ENCODE measurements around the gene TRMT61B.

The TRMT61B gene

DNA sequence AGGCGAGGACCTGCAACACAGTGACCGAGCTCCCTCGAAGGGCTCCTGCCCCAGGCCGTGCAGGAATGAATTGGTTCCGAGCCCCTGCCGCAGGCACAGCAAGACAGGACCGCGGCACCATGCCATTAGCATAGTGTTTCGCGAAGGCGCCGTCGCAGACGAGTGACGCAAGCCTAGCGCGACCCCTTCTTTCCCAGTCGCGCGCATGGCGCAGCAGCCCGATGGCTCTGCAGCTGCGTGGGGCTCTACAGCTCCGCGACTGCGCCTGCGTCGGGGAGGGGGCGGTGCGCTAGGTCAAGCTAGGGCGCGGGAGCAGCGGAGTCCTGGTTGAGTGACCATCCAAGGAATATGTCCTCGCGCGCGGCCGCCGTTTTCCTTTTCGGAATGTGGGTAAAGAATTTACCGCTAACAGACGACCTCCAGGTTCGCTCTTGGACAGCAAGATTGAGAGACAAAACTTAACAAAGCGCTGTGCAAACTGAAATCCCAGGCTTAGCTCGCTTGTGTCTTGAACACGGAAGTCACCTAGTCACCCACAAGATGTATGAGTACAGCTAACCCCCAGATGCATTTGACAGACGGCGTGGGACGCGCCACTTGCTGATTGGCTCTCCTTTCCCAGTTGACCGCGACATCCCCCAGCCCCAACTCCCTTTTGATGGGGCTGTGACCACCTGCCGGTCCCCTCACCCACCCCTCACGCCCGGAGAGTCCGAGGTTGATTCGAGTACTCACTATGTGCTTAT lies at the start of gene TRMT61B:
TRMT61B (minus strand) TSS at position 164 of the 746 bp plus-strand sequence; CDS start at position 132, 32 bp downstream.
- DNase-seq, result peak; percentile 96

DNA sequence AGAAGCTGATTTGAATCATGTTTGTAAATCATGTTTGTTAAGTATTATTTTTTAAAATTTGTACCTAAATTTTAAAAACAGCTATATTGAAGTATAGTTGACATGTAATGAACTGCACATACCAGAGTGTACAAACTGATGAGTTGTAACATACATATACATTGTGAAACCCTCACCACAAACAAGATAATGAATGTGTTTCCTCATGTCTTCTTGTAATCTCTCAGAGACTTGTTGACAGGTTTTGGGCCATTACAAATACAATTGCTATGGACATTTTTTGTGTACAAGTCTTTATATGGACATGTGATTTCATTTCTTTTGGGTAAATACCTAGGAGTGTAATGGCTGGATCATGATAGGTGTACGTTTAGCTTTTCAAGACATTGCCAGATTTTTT lies 45.8 kb upstream of the TRMT61B start:
- no peak for DNase-seq

DNA sequence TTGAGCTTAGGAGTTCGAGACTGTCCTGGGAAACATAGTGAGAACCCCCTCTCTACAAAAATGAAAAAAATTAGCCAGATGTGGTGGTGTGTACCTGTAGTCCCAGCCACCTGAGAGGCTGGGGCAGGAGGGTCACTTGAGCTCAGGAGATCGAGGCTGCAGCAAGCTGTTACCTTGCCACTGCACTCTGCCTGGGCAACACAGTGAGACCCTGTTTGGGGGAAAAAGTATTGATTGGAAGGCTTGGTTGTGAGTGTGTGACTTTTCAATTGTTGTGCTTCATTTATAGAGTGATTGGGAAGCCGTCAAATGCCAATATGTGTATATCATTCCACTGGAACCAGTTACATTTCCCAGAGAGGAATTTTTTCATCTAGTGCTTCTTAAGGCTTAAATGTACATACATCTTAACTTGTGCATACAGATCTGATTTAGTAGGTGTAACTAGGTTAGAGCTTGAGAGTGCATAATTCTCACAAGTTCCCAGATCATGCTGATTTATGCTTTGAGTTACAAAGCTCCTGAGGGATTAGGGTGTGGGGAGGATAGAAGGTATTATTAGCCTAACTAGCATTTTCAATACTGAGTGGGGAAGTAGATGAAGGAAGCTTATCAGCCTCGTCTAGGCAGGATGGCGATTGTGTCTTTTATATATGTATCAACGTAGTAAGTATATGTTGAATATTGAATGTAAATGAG lies 39.7 kb upstream of the TRMT61B start:
- no peak for DNase-seq

DNA sequence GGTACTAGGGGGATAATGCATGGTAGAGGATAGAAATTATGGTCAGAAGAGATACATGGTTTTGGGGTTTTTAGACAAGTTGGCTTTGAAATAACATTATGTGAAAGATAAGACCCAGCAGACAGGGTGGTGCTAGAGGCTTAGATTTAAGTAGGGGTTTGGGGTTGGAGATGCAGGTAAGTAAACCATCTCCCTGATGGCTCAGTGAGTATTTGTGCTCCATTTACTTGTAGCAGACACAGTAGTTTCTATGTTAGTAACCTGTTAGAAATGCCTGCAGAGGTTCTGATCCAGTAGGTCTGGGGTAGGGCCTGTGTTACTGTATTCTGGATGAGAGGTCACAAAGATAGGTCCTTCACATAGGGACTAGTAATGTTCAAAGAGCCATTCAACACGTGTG lies 38.1 kb upstream of the TRMT61B start:
- DNase-seq, result no peak

DNA sequence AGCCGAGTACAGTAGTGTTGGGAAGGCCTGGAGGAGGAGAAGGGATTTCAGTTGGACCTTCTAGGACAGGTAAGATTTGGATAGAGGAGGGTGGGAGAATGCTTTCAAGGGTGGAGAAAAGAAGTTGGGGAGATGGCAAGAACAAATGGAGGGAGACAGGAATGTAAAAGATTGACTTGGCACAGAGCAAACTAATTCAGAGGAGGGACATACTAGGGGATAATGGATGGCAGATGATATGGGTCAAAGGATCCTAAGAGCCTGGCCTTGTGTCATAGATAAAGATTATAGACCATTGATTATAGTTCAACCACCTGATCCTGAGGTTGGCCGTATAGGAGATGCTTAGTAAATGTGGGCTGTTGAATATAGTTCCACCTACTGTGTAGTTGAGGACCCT lies 36.7 kb upstream of the TRMT61B start:
- DNase-seq, result no peak

DNA sequence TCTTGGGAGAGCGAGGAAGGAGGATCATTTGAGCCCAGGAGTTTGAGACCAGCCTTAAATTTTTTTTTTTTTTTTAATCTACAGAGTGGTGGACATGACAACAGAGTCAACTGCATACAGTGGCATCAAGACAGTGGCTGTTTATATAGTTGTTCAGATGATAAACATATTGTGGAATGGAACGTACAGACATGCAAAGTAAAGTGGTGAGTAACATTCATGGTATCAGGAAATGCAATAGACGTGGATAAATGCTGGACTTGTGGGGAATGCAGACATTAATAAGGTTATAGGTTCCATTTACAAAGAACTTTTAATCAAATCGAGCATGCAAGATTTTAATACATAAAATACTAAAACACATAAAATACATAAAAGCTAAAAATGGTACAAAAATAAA lies 36.3 kb upstream of the TRMT61B start:
- no peak for DNase-seq

DNA sequence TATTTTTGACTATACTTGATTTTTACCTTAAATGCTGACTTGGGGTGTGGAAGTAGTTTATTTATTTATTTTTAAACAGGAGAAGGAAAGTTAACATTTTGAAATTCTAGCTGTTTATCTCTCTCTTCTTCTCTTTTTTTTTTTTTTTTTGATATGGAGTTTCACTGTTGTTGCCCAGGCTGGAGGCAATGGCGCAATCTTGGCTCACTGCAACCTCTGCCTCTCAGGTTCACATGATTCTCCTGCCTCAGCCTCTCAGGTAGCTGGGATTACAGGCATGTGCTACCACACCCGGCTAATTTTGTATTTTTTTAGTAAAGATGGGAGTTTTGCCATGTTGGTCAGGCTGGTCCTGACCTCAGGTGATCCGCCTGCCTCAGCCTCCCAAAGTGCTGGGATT lies 35.4 kb upstream of the TRMT61B start:
- no peak for DNase-seq

DNA sequence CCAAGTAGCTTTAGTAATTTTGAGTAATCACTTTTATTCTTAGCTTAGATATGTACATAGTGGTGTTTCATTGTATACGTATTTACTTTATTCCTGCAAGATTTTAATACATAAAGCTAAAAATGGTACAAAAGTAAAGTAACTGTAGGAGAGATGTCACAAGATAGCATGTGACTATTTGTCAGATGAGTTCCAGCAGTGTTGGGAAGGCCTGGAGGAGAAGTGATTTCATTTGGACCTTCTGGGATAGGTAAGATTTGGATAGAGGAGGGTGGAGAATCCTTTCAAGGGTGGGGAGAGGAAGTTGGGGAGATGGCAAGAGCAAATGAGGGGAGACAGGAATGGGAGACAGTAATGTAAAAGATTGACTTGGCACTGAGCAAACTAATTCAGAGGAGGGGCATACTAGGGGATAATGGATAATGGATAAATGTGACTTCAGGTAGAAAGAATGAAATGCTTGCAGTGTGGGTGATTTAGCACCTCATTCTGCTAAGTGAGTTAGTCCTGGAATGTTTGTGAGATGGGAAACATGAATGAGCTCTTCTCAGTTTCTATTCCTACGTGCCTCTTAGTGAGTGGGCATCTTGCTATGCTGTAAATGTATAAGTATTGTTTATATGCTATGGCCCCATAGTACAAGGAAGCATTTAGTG lies 34.8 kb upstream of the TRMT61B start:
- no peak for DNase-seq

DNA sequence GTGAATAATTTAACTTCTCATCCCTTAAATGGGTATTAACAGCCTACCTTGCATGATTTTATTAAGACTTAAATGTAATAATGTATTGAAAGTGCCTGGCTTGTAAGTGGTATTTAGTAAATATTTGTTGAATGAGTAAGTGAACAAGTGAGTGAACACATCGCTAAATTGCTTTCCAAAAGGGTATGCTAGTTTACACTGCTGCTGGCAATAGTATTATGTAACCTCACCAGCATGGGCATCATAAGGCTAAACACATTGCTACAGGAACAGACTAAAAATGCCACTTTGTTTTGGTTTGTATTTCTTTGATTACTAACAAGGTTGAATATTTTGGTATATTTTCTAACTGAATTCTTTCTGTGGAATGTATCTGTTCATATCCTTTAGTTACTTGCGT lies 34.2 kb upstream of the TRMT61B start:
- DNase-seq, result no peak

DNA sequence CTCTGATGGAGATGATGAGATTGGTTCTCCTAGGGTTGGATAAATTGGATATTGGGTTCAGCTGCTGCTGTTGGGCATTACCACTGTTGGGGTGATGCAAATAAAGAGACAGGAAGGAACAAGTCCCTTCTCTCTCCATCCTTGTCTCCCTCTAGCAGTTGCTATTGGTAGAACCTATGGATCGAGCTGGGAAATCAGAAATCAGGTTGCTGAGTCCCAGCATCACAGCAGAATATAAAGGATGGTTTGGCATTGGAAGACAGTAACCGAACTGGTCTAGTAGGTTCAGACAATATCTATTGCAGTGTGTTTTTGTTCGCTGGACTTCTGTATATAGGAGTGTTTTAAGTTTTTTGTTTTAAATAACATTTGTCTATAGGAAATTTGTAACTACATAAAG lies 32.5 kb upstream of the TRMT61B start:
- DNase-seq, result no peak

DNA sequence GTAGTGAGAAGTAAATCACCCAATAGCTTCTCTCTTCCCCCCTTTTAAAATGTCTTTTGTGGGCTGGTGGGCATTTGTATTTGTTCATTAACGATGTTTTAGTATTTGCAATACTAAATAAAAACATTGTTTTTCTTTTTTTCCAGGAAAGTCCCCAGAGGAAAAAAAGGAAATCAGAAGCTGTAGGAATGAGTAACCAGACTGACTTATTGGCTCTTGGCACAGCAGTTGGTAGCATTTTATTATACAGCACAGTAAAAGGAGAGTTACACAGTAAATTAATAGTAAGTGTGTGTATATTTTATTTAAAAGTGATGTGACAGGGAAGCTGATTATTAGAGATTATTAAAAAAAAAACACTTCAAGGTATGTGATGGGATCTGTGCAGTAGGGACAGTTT lies 31.7 kb upstream of the TRMT61B start:
- no peak for DNase-seq

DNA sequence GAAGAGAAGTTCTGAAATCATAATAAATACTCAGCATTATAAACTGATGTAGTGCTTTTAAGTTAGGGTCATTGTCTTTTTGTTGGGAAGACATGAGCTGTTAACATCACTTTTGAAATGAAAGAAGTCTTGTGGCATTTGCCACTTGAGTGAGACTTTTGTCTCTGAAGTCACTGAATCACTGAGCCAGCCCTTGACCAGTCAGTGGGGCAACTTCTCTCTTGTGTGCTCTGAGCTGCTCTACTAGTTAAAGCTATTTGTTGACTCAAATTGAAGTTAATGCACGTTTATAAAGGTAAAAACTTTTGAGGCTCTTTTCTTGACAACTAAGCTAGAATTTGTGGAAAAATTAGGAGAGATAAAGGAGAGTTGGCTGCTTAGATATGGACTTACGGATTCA lies 31.1 kb upstream of the TRMT61B start:
- DNase-seq, result no peak

DNA sequence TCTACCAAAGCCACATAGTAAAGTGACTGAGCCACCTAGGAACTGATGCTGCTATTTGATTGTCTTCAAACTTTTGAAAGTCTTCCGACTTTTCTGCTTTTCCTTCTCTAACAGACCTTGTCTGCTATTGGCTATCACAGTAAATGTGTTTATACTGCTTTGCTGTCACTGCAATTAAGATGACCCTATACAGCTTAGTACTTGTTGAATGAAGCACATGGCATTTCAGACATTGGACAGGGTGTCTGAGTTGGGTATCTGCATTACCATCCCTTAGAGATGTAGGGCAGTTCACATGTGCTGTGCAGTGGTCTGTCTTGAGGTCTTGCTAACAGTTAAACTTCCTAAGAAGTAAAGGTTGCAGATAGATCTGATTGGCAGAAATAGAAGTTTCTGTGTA lies 27.9 kb upstream of the TRMT61B start:
- no peak for DNase-seq

DNA sequence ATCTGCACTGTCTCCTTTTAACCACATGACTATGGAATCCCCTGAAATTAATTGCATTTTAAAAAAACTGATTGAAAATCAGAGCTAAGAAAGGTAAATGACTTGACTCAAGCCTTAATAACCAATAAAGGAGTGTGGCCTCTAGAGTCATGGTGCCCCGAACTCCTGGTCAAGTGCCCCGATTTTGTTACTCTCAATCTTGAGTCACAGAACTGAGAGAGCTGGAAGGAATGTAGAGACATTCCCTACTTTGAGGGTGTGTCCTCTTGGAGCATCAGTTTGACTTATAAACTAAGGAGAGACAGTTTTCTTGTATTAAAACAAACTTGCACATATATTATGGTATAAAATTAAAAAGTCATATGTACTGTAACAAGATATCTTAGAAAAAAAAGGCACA lies 26.8 kb upstream of the TRMT61B start:
- DNase-seq, result no peak

DNA sequence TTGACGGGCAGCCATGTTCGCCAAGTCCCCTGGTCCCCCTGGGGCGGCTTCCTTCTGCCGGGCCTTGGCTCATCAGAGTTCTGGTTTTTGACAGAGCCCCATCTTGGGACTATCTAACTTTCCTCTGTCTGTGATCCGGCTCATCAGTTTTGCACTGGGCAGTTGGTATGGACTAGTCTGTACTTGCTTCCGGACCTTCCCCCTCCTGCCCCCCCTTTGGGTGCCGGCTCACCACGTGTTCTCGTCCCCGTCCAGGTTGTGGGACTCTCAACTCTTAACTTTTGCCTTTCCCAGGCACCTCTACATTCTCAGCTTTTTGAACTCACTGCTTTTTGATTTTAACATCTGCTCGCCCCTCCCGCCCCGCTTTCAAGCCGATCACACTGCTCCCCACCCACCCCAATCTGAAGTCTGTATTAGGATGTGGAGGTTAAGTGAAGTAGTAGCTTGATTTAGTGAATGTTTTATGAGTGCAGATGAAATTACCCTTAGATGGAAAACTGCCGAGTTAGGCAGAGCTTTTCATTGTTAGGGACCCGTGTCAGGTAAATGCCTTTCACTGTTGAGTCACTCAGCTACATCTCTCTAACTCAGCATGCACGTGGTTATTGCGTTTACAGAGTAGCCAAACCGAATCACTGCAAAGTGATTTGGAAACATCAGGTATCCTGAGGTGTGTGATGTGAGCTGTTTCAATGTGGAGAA lies 25.2 kb upstream of the TRMT61B start:
- DNase-seq, result peak; percentile 38

DNA sequence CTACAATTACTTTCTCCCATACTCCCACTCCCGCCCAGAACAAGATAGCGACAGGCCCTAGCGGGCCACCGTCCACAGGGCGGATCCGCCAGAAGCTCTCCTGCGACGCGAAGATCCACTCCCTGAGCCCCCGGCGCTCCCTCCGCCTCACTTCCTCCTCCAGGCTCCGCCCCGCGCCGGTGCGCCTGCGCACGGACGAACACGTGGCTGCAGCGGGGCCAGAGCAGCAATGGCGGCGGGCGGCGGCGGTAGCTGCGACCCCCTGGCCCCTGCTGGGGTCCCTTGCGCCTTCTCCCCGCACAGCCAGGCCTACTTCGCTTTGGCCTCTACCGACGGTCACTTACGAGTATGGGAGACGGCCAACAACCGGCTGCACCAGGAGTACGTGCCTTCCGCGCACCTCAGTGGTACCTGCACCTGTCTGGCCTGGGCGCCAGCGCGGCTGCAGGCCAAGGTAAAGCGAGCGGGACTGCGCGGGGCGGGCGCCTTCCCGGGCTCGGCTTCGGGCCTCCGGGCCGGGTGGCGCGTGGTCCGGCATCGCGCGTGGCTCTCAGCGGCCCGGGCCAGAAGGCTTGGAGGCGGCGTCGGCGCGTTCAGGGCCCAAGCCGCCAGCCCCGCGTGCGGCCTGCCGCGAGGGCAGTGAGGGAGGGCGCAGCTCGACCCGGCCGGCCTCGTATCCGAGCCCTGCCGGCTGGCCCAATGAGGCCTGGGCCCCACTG lies 24.5 kb upstream of the TRMT61B start, which contains the start of gene WDR43:
WDR43 (plus strand) TSS at position 198 of the 719 bp plus-strand sequence; CDS start at position 230, 32 bp downstream.
- peak; percentile 98 for DNase-seq

DNA sequence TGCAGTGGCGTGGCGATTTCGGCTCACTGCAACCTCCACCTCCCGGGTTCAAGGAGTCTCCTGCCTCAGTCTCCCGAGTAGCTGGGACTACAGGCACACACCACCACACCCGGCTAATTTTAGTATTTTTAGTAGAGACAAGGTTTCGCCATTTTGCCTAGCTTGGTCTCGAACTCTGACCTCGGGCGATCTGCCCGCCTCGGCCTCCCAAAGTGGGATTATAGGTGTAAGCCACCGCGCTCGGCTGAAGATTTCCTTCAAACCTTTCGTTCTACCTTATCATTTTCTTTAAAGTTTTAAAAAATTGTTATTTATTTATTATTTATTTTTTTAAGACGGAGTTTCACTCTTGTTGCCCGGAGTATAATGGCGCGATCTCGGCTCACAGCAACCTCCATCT lies 23.4 kb upstream of the TRMT61B start:
- DNase-seq, result no peak

DNA sequence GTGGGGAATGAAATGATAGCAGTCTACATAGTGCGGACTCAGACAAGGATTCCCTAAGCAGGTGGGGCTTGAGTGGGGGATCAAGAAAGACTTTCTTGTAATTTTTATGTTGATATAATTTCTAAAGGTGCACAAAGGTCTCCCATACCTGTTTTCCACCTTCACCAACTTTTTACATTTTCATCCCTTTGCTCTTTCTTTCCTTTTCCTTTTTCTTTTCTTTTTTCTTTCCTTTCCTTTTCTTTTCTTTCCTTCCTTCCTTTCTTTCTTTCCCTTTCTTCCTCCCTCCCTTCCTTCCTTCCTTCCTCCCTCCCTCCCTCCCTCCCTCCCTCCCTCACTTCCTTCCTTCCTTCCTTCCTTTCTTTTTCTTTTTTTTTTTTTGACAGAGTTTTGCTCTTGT lies 10.1 kb upstream of the TRMT61B start:
- no peak for DNase-seq

DNA sequence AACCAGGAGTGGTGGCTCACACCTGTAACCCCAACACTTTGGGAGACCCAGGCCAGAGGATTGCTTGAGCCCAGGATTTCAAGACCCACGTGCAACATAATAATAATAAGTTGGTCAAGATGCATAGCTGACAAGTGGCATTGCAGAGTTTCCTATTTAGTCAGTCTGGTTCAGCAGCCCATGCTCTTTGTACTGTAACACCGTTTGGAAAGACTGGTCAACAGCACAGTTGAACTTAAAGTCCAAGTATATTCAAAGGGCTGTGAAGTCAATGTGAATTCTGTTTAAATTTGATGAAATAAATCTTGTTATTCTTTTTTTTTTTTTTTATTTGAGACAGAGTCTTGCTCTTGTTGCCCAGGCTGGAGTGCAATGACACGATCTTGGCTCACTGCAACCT lies 1.5 kb upstream of the TRMT61B start:
- DNase-seq, result no peak

DNA sequence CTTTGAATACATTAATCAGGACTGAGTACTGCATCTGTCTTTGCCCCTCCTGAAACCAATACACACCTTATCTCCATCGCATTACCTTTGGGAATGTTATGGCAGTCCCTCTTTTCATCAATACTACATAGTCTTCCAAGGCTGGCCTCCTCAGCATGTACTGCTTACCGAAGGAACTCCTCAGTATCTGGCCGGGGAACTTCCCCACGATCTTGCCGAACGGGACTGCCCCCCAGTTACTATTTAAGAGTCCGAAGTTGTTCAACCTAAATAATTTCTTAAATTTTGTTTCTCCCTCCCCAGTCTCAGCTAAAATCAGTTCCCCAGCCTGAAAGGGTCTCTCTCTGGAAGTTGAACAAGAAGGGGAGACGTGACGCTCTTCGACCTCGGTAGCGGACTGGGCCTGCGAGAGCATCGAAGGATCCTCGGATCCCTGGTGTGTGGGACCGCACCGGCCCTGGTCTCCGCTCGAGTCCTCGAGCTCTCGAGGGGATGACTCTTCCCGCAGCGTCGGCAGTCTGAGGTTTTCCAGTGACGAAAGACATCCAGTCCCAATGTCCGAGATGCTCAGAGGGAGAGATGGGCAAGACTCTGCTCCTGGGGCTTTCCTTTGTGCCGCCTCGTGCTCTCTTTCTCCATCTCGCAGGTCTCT lies 489 bp downstream of the TRMT61B start:
- DNase-seq, result no peak

DNA sequence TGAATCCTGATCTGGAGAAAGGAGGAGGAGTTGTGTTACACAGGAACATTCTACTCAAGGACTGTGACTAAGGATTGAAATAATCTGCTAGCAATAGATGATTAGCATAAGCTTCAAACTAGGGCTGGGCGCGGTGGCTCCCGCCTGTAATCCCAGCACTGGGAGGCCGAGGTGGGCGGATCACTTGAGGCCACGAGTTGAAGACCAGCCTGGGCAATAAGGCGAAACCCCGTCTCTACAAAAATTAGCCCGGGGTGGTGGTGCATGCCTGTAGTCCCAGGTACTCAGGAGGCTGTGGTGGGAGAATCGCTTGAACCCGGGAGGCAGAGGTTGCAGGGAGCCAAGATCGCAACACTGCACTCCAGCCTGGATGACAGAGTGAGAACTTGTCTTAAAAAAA lies 1.5 kb downstream of the TRMT61B start:
- no peak for DNase-seq

DNA sequence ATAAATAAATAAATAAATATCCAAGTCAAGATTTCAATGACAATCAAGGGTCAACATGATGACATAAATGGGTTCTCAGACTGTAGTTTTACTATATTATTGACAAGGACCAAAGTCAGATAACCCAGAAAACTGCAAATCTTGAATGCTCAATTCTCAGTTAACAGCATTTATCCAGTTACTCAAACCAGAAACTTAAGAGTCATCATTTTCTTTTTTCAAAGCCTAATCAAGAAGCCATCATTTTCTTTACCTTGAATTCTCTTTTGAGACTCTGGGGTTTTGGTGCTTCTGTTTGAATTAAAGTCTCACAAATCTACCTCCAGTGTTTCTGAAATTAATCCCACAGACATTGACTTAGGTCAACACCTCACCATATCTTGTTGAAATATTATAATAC lies 14.1 kb downstream of the TRMT61B start:
- DNase-seq, result no peak

Data from CD4-positive, alpha-beta T cell treated with Interleukin-6 for 4 hours (primary cell).